Type B pancreatic cell (in vitro differentiated cells): ENCODE data around the gene PARP1. TPM values are rescaled to one million over a fixed set of nuclear protein-coding genes. Genes with fewer than 3 reads are reported as not detected.
A peak's percentile ranks its signal among the peaks of the same experiment; 100 is the strongest.

Experiments used
- DNase-seq: peaks from one replicate; pipeline ENCODE4 v3.0.0; 2021; ENCODE audit warnings: mixed read lengths; ENCODE audit not compliant: unreplicated experiment; ENCODE audit errors: extremely low spot score
- H3K27ac Mint-ChIP-seq: 2 replicates; pipeline ENCODE4 v1.8.0; 2021; ENCODE audit warnings: mild to moderate bottlenecking, mixed read lengths
- H3K27me3 Mint-ChIP-seq: 2 replicates; pipeline ENCODE4 v1.8.0; 2021; ENCODE audit warnings: mixed read lengths
- H3K36me3 Mint-ChIP-seq: 2 replicates; pipeline ENCODE4 v1.8.0; 2021; ENCODE audit warnings: mixed read lengths
- H3K4me1 Mint-ChIP-seq: one replicate; pipeline ENCODE4 v1.8.0; 2021; ENCODE audit warnings: mixed read lengths; ENCODE audit not compliant: unreplicated experiment
- H3K4me3 Mint-ChIP-seq: 2 replicates; pipeline ENCODE4 v1.8.0; 2021; ENCODE audit warnings: mild to moderate bottlenecking, mixed read lengths
- H3K9me3 Mint-ChIP-seq: 2 replicates; pipeline ENCODE4 v1.8.0; 2021; ENCODE audit warnings: mixed read lengths
- CTCF ChIP-seq: fragments of 200-600 bp; sonication (generic); conservative IDR thresholded peaks from 2 replicates; pipeline ENCODE4 v1.5.0; 2021; ENCODE audit warnings: antibody characterized with exemption, mild to moderate bottlenecking
- total RNA-seq: library from RNA; stranded (reverse); gene quantifications from 2 replicates; pipeline ENCODE4 v1.2.1, GENCODE V29; 2021; ENCODE audit warnings: low replicate concordance

The PARP1 gene
- total RNA-seq, 1 donor from 2014 or later, result 186 TPM

- no peak overlapping the region for H3K27ac Mint-ChIP-seq
Measured at GRCh38 chr1:226397011-226397926, 10.6 kb downstream of the PARP1 start.

GRCh38 chr1:226395753-226396152 lies 12.1 kb downstream of the PARP1 start:
- no peak for TF ChIP-seq CTCF
- Mint-ChIP-seq H3K4me1 (peaks cover 9% of the 10 kb centered on the region), H3K4me3 (no peak overlapping the region), H3K27ac (no peak overlapping the region), H3K36me3 (peaks cover 49% of the 10 kb centered on the region), H3K27me3 (no peaks in the 10 kb centered on the region), H3K9me3 (no peaks in the 10 kb centered on the region)
- DNase-seq, result no peak

More at GRCh38 chr1:226397011-226397926, 10.6 kb downstream of the PARP1 start:
- H3K4me3 Mint-ChIP-seq, result no peak overlapping the region
- no peak for TF ChIP-seq CTCF
- H3K36me3 Mint-ChIP-seq, result peaks cover 50% of the 10 kb centered on the region
- no peaks in the 10 kb centered on the region for H3K27me3 Mint-ChIP-seq
- H3K4me1 Mint-ChIP-seq, result peaks cover 19% of the 10 kb centered on the region
- peak; percentile 45 for DNase-seq
- H3K9me3 Mint-ChIP-seq, result no peaks in the 10 kb centered on the region

GRCh38 chr1:226394462-226394861 lies 13.4 kb downstream of the PARP1 start:
- Mint-ChIP-seq H3K4me3 (no peak overlapping the region), H3K27me3 (no peaks in the 10 kb centered on the region), H3K36me3 (peaks cover 40% of the 10 kb centered on the region), H3K4me1 (peaks cover 9% of the 10 kb centered on the region), H3K9me3 (no peaks in the 10 kb centered on the region), H3K27ac (no peak overlapping the region)
- no peak for TF ChIP-seq CTCF
- no peak for DNase-seq

GRCh38 chr1:226390681-226391080 lies 17.2 kb downstream of the PARP1 start:
- Mint-ChIP-seq H3K4me1 (no peaks in the 10 kb centered on the region), H3K9me3 (no peaks in the 10 kb centered on the region), H3K27ac (no peak overlapping the region), H3K36me3 (peaks cover 38% of the 10 kb centered on the region), H3K27me3 (no peaks in the 10 kb centered on the region), H3K4me3 (no peak overlapping the region)
- DNase-seq, result no peak
- TF ChIP-seq CTCF, result no peak

- H3K36me3 Mint-ChIP-seq, result peaks cover 31% of the 10 kb centered on the region
- H3K4me1 Mint-ChIP-seq, result no peaks in the 10 kb centered on the region
- H3K9me3 Mint-ChIP-seq, result no peaks in the 10 kb centered on the region
- TF ChIP-seq CTCF, result no peak
- DNase-seq, result no peak
- no peak overlapping the region for H3K27ac Mint-ChIP-seq
- H3K27me3 Mint-ChIP-seq, result no peaks in the 10 kb centered on the region
- H3K4me3 Mint-ChIP-seq, result no peak overlapping the region
Measured at GRCh38 chr1:226388131-226388530, 19.8 kb downstream of the PARP1 start.
